Transverse colon (tissue), 4 donors: ENCODE measurements around the gene GPBAR1. TPM values are rescaled to one million over a fixed set of nuclear protein-coding genes. Genes with fewer than 3 reads are reported as not detected.

ENCODE experiments used
- DNase-seq: peaks from one replicate; pipeline ENCODE4 v3.0.0-alpha.2; 2019
- H3K27ac ChIP-seq, 4 donors: fragments of 200-600 bp; sonication (generic); 2 replicates each; pipeline ENCODE4 v1.5.1; 2016 to 2018; ENCODE audit warnings: inconsistent platforms in 4 of 4
- H3K27me3 ChIP-seq: fragments of 200-600 bp; sonication (generic); 2 replicates; pipeline ENCODE4 v1.5.1; 2017; ENCODE audit warnings: inconsistent platforms
- H3K36me3 ChIP-seq, 4 donors: fragments of 200-600 bp; sonication (generic); 2 replicates each; pipeline ENCODE4 v1.5.1; 2017 to 2019; ENCODE audit warnings: inconsistent platforms in 4 of 4
- H3K4me1 ChIP-seq, 4 donors: fragments of 200-600 bp; sonication (generic); 2 replicates each; pipeline ENCODE4 v1.5.1; 2017 to 2020; ENCODE audit warnings: inconsistent platforms in 4 of 4
- H3K4me3 ChIP-seq, 4 donors: fragments of 200-600 bp; sonication (generic); 1 replicate in 1 of 4; 2 replicates in 3 of 4; pipeline versions ENCODE4 v1.5.1 to v1.6.1; 2017 to 2019; ENCODE audit warnings: inconsistent platforms in 4 of 4
- H3K9me3 ChIP-seq, 2 donors: fragments of 200-600 bp; sonication (generic); 2 replicates each; pipeline ENCODE4 v1.5.1; 2017 to 2019; ENCODE audit warnings: inconsistent platforms in 2 of 2
- CTCF ChIP-seq, 5 experiments: fragments of 200-600 bp in 3 of 5; fragments of 450-650 bp in 2 of 5; sonication (generic) in 3 of 5; IDR thresholded peaks; 1 replicate in 2 of 5; 2 replicates in 3 of 5; pipeline ENCODE4 v1.5.1; 2016 to 2017; ENCODE audit warnings: antibody characterized with exemption in 5 of 5, inconsistent platforms in 3 of 5, mild to moderate bottlenecking in 2 of 5, moderate library complexity in 1 of 5
- EP300 ChIP-seq: sonication (generic); formaldehyde crosslinking; IDR thresholded peaks from one replicate; pipeline ENCODE4 v1.6.1; 2017; ENCODE audit warnings: antibody characterized with exemption, low read depth
- POLR2A ChIP-seq: fragments of 450-650 bp; IDR thresholded peaks from one replicate; pipeline ENCODE4 v1.6.1; 2016; ENCODE audit warnings: antibody characterized with exemption, mild to moderate bottlenecking, moderate library complexity
- POLR2AphosphoS5 ChIP-seq, 3 donors: sonication (generic); formaldehyde crosslinking; IDR thresholded peaks; one replicate each; pipeline ENCODE4 v1.6.1; 2016; ENCODE audit warnings: antibody characterized with exemption in 3 of 3
- WGBS, 2 donors: methylation state at CpG; one replicate each; pipeline ENCODE4 v1.1.5; 2018; ENCODE audit warnings: low coverage in 1 of 2; 5-methylcytosine and 5-hydroxymethylcytosine counted together
- in situ Hi-C, 4 donors: fragments of 200-750 bp; cut with MboI; loops; one replicate each; pipeline versions ENCODE4 v1.15.0 to v1.15.1; 2017; ENCODE audit warnings: low sequenced_read_pairs in 3 of 4, low pct_ligation_motif_present in 1 of 4, low pct_unique_long_range_greater_than_20kb in 1 of 4
- intact Hi-C: fragments of 100-400 bp; cut with DNase I; formaldehyde crosslinking; loops from one replicate; pipeline ENCODE4 v1.15.1; 2023; ENCODE audit warnings: low total_unique reads
- total RNA-seq, 4 donors: library from RNA; depleted of rRNA; stranded (reverse); fragments of >200 nt; gene quantifications; one replicate each; pipeline ENCODE4 v1.1.0, GENCODE V29; 2016

Gene GPBAR1
- total RNA-seq, 4 donors from 2014 or later: 2.5 to 3.0 TPM; not detected in 2

GRCh38 chr2:218223046-218223445 is 37.8 kb upstream of the GPBAR1 start:
- DNase-seq: no peak
- intact Hi-C loops (loop anchor here (10.0 kb wide), 1 partner anchor 1162 kb away; the partner anchor contains the start of gene DNPEP), in situ Hi-C loops (no loop called here)
- 38 to 71% methylated on average over 5 of the region's 5 CpGs for WGBS, 2 donors
- Histone ChIP-seq H3K27me3 (no peaks in the 10 kb centered on the region), H3K4me1 (peaks cover 22 to 74% (median 48%) of the 10 kb centered on the region in 4 donors), H3K9me3 (no peaks in the 10 kb centered on the region), H3K4me3 (no peak overlapping the region), H3K36me3 (peaks cover 0 to 19% (median 7%) of the 10 kb centered on the region in 4 donors), H3K27ac (peak overlapping the region in 1 of 4 donors; percentile 23)
- TF ChIP-seq POLR2AphosphoS5 (IDR thresholded peaks at IDR 0.05) (no peak), CTCF (IDR thresholded peaks at IDR 0.05) (no peak), POLR2A (no peak), EP300 (no peak)

GRCh38 chr2:218224186-218224585 is 36.6 kb upstream of the GPBAR1 start:
- no peak overlapping the region for H3K27ac ChIP-seq
- TF ChIP-seq CTCF (IDR thresholded peaks at IDR 0.05) (no peak), POLR2AphosphoS5 (IDR thresholded peaks at IDR 0.05) (no peak), EP300 (no peak), POLR2A (no peak)
- no peaks in the 10 kb centered on the region for H3K9me3 ChIP-seq
- intact Hi-C loops (loop anchor here (10.0 kb wide), 1 partner anchor 1161 kb away; the partner anchor contains the start of gene DNPEP), in situ Hi-C loops (no loop called here)
- H3K4me3 ChIP-seq: no peak overlapping the region
- 60 to 63% methylated on average over 1 of the region's 1 CpG for WGBS, 2 donors
- no peak for DNase-seq
- peaks cover 31 to 74% (median 47%) of the 10 kb centered on the region in 4 donors for H3K4me1 ChIP-seq
- H3K36me3 ChIP-seq: peaks cover 0 to 29% (median 9%) of the 10 kb centered on the region in 4 donors
- no peaks in the 10 kb centered on the region for H3K27me3 ChIP-seq

- intact Hi-C loops: loop anchor here (10.0 kb wide), 1 partner anchor 1158 kb away; the partner anchor contains the start of gene DNPEP
- DNase-seq: no peak
- 77 to 82% methylated on average over 3 of the region's 3 CpGs for WGBS, 2 donors
- H3K36me3 ChIP-seq: peaks cover 0 to 39% (median 12%) of the 10 kb centered on the region in 4 donors
- no peak overlapping the region for H3K27ac ChIP-seq
- no peak overlapping the region for H3K4me3 ChIP-seq
- in situ Hi-C loops: no loop called here
- TF ChIP-seq CTCF (IDR thresholded peaks at IDR 0.05) (no peak), EP300 (no peak), POLR2AphosphoS5 (IDR thresholded peaks at IDR 0.05) (no peak), POLR2A (no peak)
- H3K27me3 ChIP-seq: no peaks in the 10 kb centered on the region
- peaks cover 31 to 73% (median 47%) of the 10 kb centered on the region in 4 donors for H3K4me1 ChIP-seq
- H3K9me3 ChIP-seq: no peaks in the 10 kb centered on the region
Observed at GRCh38 chr2:218226903-218227302, 33.9 kb upstream of the GPBAR1 start.

GRCh38 chr2:218228366-218229090 is 32.3 kb upstream of the GPBAR1 start:
- Histone ChIP-seq H3K36me3 (peaks cover 0 to 44% (median 12%) of the 10 kb centered on the region in 4 donors), H3K4me1 (peaks cover 27 to 64% (median 34%) of the 10 kb centered on the region in 4 donors), H3K4me3 (no peak overlapping the region), H3K27me3 (no peaks in the 10 kb centered on the region), H3K9me3 (no peaks in the 10 kb centered on the region), H3K27ac (peak overlapping the region; percentile 77 to 83 (median 79))
- intact Hi-C loops: loop anchor here (10.0 kb wide), 1 partner anchor 1156 kb away; the partner anchor contains the start of gene DNPEP
- no peak for DNase-seq
- 80 to 84% methylated on average over 6 of the region's 6 CpGs for WGBS, 2 donors
- in situ Hi-C loops: no loop called here
- TF ChIP-seq POLR2A: no peak
- no peak for TF ChIP-seq EP300
- no peak for TF ChIP-seq POLR2AphosphoS5 (IDR thresholded peaks at IDR 0.05)
- no peak for TF ChIP-seq CTCF (IDR thresholded peaks at IDR 0.05)
